ENCODE data around the gene ZNF804A. TPM values are rescaled to one million over a fixed set of nuclear protein-coding genes. Genes with fewer than 3 reads are reported as not detected.

Gene ZNF804A
- total and polyA plus RNA-seq, 7 donors: 0.14 to 1.1 (median 0.31) TPM; not detected in 2

GRCh38 chr2:184779777-184780176, 181.4 kb downstream of the ZNF804A start:
- intact Hi-C loops (cut with DNase I): no loop called here
- no peaks in the 10 kb centered on the region for H3K27me3 ChIP-seq
- no peaks in the 10 kb centered on the region for H3K9me3 ChIP-seq
- no peak overlapping the region for H3K27ac ChIP-seq
- no peaks in the 10 kb centered on the region for H3K36me3 ChIP-seq
- DNase-seq: no peak
- TF ChIP-seq POLR2AphosphoS5 (IDR thresholded peaks at IDR 0.05): no peak
- TF ChIP-seq EP300 (IDR thresholded peaks at IDR 0.05): no peak
- TF ChIP-seq POLR2A (IDR thresholded peaks at IDR 0.05): no peak
- TF ChIP-seq CTCF (IDR thresholded peaks at IDR 0.05): no peak
- WGBS, 2 donors: 83 to 88% methylated on average over 2 of the region's 2 CpGs
- no peak overlapping the region for H3K4me3 ChIP-seq
- H3K4me1 ChIP-seq: no peaks in the 10 kb centered on the region

- H3K36me3 ChIP-seq: no peaks in the 10 kb centered on the region
- intact Hi-C loops (cut with DNase I): no loop called here
- H3K27me3 ChIP-seq: no peaks in the 10 kb centered on the region
- TF ChIP-seq POLR2A (IDR thresholded peaks at IDR 0.05) (no peak), POLR2AphosphoS5 (IDR thresholded peaks at IDR 0.05) (no peak), CTCF (IDR thresholded peaks at IDR 0.05) (no peak), EP300 (IDR thresholded peaks at IDR 0.05) (no peak)
- no peak for DNase-seq
- H3K4me3 ChIP-seq: no peak overlapping the region
- WGBS, 2 donors: 45 to 77% methylated on average over 1 of the region's 1 CpG
- no peaks in the 10 kb centered on the region for H3K4me1 ChIP-seq
- no peaks in the 10 kb centered on the region for H3K9me3 ChIP-seq
- no peak overlapping the region for H3K27ac ChIP-seq
Measured at GRCh38 chr2:184780384-184780783, 182.1 kb downstream of the ZNF804A start.

- no peaks in the 10 kb centered on the region for H3K4me1 ChIP-seq
- no peak overlapping the region for H3K4me3 ChIP-seq
- intact Hi-C loops (cut with DNase I): no loop called here
- H3K36me3 ChIP-seq: no peaks in the 10 kb centered on the region
- H3K9me3 ChIP-seq: no peaks in the 10 kb centered on the region
- no peak for DNase-seq
- WGBS, 2 donors: 73% methylated on average over 2 of the region's 2 CpGs
- no peaks in the 10 kb centered on the region for H3K27me3 ChIP-seq
- no peak for TF ChIP-seq POLR2A (IDR thresholded peaks at IDR 0.05)
- TF ChIP-seq POLR2AphosphoS5 (IDR thresholded peaks at IDR 0.05): no peak
- TF ChIP-seq EP300 (IDR thresholded peaks at IDR 0.05): no peak
- TF ChIP-seq CTCF (IDR thresholded peaks at IDR 0.05): no peak
- no peak overlapping the region for H3K27ac ChIP-seq
Measured at GRCh38 chr2:184780944-184781343, 182.6 kb downstream of the ZNF804A start.

- no peak for DNase-seq
- WGBS, 2 donors: 64 to 75% methylated on average over 3 of the region's 3 CpGs
- intact Hi-C loops (cut with DNase I): no loop called here
- no peak overlapping the region for H3K4me3 ChIP-seq
- no peak overlapping the region for H3K27ac ChIP-seq
- no peak for TF ChIP-seq EP300 (IDR thresholded peaks at IDR 0.05)
- TF ChIP-seq POLR2A (IDR thresholded peaks at IDR 0.05): no peak
- TF ChIP-seq POLR2AphosphoS5 (IDR thresholded peaks at IDR 0.05): no peak
- no peak for TF ChIP-seq CTCF (IDR thresholded peaks at IDR 0.05)
- no peaks in the 10 kb centered on the region for H3K4me1 ChIP-seq
- no peaks in the 10 kb centered on the region for H3K36me3 ChIP-seq
- H3K9me3 ChIP-seq: no peaks in the 10 kb centered on the region
- H3K27me3 ChIP-seq: no peaks in the 10 kb centered on the region
Measured at GRCh38 chr2:184783576-184783975, 185.2 kb downstream of the ZNF804A start.

GRCh38 chr2:184793176-184793575, 194.8 kb downstream of the ZNF804A start:
- no peak for DNase-seq
- H3K9me3 ChIP-seq: peaks cover 0 to 3% (median 0%) of the 10 kb centered on the region in 4 donors
- TF ChIP-seq POLR2AphosphoS5 (IDR thresholded peaks at IDR 0.05) (no peak), CTCF (IDR thresholded peaks at IDR 0.05) (no peak), EP300 (IDR thresholded peaks at IDR 0.05) (no peak), POLR2A (IDR thresholded peaks at IDR 0.05) (no peak)
- H3K36me3 ChIP-seq: no peaks in the 10 kb centered on the region
- intact Hi-C loops (cut with DNase I): no loop called here
- H3K27me3 ChIP-seq: no peaks in the 10 kb centered on the region
- 91 to 95% methylated on average over 1 of the region's 1 CpG for WGBS, 2 donors
- no peak overlapping the region for H3K4me3 ChIP-seq
- H3K27ac ChIP-seq: no peak overlapping the region
- H3K4me1 ChIP-seq: no peaks in the 10 kb centered on the region
